ENCODE results near the gene ART4.

Gene ART4

DNA sequence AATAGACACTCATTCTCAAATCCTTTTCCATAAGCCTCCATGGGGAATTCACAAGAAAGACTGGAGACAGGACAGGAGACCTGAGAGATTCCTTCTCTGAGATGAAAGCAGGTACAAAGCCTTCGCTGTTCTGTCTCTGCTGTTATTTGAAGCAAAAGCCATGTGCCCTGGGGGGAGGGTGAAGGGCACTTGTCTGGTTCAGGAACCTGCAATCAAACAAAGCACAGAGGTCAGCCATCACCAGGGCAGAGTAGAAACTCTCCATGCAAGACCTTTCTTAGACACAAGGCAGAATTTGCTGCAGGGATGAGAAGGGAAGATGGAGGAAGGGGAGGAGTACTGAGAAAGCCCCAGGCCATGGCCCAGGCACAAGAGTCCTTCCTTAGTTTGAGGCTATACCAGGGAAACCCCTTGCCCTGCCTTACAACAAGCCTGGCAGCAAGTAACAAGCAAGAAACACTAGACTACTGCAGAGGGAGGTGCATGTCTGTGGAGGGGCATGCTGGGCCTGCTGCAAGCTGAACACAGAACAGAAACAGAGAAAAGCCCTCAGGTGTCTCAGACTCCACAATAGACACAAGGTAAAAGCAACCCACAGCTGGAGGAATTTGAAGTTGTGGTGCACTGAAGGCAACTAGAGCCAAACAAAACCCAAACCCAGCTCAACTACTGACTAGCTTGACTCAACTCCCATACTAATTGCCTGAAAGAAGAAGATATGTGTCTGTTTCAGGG is 7.8 kb upstream of the ART4 start:
- no peak for DNase-seq (ENCODE audit: low spot score)

DNA sequence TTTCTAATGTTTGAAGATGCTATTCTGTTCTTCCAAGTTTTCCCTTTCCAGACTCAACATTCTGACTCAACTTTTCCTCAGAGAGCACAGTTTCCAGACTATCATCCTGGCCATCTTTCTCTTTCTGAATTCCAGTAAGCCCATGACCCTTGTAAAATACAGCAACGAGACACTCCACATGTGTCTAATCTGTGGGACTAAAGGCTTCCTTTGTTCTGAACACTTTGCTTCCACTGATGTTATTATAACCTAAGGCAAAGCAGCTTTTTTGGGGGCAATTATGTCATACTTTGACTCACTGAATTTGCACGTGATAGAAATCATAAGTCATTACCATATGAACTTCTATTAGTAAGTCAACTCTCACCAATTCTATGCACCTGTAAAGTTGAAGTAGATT is 6.3 kb upstream of the ART4 start:
- DNase-seq (ENCODE audit: low spot score) = no peak

DNA sequence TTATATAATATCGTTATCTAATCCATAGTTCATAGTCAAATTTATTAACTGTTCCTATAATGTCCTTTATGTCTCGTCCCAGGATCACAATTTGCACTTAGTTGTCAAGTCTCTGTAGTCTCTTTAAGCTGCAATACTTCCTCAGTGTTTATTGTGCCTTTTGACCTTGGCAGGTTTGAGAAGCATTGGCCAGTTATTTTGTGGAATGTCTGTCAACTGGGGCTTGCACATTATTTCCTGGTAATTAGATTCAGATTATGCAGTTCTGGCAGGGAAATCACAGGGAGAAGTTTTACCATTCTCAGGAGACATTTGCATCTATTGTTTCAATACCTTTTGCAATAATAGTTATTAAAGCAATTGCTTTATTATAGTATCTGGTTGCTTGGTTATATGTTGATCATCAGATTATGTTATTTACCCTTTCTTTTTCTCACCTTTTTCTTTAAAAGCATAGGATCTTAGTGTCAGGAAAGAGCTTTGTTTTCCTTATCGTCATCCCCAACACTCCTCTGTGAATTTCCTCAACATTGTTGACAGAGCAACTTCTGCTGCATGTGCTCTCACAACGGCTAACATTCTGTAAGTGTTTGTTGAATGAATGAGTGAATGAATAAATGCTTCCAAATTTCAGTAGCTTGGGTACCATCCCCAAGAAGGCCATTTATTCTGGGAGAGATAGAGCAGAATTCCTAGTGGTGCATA is 3.7 kb upstream of the ART4 start:
- DNase-seq (ENCODE audit: low spot score) = peak; percentile 4

DNA sequence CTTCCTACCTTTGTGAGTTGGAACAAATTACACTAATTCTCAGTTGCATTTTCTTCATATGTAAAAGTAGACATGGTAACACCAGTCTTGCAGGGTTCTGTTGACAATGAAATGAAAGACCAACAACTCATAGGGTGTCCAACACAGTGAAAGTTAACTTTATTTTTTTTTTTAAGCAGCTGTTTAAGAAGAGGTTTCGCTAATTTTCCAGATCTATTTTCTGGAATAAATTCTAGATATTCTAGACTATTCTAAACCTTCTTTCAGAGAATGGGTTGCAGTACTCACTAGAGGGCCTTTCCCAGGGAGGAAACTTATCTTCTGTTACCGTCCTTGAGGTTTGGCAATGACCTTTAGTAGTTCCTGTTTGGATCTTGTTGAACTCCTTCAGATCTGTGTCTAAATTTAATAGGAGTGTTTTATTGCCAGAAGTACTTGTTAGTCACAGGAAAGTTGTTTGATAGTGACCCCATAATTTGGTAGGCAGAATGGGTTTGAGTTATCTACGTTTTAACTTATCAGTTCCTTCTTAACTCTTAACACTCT is 2.8 kb upstream of the ART4 start:
- DNase-seq (ENCODE audit: low spot score) = peak; percentile 33

DNA sequence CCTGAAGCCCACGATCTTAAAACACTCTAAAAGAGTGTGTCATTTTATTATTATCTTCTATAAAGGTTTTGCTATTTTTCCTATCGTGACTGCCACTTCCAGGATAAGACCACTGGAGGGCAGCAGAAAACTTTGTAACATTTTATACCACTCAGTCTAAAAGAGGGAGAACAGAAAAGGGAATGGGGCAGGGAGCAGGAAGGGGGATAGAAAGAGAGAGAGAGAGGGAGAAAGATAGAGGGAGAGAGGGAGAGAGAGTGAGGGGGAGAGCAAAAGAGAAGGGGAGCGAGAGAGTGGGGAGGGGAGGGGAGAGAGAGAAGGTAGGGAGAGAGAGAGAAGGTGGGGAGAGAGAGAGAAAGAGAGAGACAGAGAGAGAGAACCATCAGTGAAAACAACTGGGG is 2.0 kb upstream of the ART4 start:
- peak; percentile 89 for DNase-seq (ENCODE audit: low spot score)

DNA sequence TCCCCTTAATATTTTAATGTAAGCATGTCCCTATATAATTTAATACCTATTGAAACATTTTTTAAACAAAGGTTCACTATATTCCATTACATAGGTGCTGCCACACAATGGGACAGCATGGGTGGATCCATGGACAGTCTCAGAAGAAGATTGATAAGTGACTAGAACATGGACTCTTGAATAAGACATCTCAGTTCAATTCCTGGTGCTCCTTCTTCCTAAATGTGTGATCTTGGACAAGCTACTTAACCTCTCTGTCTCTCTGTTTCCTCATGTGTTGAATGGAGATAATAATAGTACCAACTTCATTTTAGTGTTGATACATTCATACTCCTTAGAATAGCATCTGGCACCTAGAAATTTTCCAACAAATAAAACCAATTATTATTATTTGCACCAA is 1.1 kb upstream of the ART4 start:
- DNase-seq (ENCODE audit: low spot score) = peak; percentile 63

DNA sequence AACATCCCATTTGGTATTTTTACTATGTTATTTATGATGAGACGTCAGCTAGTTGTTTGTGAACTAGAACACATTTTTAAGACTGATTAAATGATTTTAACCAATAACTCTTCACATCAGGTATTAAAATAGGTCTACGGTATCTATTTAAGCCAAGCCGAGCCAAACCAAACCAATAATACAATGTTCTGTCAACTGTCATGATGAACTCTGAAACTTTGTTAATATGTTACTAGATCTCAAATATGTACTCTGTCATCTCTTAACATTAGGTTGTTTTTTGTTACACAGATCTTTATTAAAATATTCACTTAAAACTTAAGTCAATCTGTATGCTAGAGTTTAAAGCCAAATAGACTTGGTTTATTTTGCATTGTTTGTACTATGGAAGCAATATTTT is 1.0 kb downstream of the ART4 start:
- DNase-seq (ENCODE audit: low spot score) = no peak

DNA sequence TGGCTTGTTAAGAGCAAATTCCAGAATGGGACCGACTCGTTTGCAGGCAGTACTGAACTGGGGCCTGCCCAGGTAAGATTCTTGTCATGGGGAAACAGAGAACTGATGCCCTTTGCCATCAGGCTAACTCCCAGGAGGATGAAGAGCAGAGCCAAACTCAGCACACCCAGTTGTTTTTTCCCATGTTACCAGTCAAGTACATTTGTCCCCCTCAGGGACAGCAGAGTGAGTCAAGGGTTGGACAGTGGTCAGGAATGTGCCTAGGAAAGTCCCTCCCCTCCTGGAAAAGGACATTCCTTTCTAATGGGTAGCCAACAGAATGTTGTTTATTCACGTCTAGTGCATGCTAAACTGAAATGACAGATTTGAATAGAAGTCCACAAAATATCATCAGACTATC is 1.6 kb downstream of the ART4 start:
- DNase-seq (ENCODE audit: low spot score) = peak; percentile 76

DNA sequence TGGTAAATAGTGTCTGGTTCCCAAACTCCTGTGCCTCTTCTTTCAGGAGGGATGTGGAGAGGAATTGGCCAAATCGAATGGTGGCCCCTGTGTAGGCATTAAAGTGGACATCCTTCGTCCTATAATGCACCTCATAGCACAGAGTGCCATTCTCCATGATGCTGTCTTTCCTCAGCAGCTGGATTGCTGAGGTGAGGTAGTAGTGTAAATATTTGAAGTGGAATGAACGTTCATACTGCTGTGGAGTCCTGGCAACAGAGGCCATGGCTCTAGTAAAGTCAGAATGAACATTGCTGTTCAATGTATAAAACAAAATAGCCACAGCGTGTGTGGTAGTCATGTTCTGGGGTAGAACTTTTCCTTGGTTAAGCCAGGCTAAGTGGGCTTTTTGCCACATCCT is 2.7 kb downstream of the ART4 start:
- peak; percentile 39 for DNase-seq (ENCODE audit: low spot score)

DNA sequence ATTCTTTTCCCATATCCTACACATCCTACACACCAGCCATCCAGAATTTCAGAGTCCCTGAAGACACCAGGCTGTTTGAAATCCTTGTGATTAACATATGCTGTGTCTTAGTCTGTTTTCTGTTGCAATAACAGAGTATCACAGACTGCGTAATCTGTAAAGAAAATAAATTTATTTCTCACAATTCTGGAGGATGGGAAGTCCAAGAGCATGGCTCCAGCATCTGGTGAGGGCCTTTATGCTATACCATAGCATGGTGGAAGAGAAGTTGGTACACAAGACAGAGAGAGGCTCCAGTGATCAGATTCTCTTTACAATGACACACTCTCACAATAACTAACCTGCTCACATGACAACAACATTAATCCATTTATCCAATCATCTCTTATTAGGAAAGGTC is 4.1 kb downstream of the ART4 start:
- DNase-seq (ENCODE audit: low spot score) = peak; percentile 30

DNA sequence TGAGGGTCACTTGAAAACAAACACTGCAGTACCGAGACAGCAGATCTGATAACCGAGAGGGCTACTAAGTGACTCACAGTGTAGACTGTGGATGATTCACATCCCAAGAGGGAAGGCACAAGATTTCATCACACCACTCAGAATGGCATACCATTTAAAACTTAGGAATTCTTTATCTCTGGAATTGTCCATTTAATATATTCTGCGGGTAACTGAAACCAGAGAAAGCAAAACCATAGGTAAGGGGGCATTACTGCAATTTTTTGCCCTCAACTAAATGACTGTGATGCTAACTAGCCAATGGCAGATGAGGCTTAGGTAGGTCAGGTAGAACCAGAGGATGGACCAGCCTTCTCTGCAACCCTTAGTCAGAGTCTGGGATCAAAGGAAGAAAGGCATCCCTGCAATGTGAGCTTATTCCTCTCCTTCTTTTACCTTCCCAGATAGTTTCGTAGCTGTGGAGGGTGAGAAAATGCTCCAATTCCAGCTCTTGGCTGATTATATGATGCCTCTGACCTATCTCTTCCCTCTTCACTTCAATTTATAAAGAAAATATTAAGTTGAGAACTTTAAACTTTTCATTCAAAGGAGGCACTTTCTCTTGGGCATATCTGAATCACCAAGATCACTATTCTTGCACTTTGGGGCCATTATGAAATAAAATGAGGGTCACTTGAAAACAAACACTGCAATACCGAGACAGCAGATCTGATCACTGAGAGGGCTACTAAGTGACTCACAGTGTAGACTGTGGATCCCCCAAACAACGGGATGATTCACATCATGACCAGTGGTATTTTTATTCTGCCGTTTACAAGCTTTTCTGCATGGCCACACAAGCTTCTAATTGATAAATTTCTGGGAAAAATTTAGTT is 6.8 kb downstream of the ART4 start:
- peak; percentile 73 for DNase-seq (ENCODE audit: low spot score)

DNA sequence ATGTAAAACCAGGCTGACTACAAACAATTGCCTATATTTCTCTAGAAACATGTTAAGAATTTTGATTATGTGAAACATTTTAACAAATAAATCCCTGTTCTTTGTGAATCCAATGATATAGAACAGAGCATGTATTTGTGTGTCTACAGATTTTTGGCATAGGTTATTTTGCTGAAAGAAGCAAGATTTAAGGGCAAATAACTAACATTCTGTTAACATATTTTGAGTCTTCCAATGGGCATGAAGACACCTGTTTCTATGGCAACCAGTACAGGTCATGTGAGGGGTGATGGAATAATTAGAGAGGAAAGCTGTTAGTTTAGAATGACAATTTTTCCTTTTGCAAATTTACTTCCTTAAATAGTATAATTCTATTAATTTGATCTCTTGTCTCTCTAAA is 8.8 kb downstream of the ART4 start:
- DNase-seq (ENCODE audit: low spot score) = peak; percentile 43

DNA sequence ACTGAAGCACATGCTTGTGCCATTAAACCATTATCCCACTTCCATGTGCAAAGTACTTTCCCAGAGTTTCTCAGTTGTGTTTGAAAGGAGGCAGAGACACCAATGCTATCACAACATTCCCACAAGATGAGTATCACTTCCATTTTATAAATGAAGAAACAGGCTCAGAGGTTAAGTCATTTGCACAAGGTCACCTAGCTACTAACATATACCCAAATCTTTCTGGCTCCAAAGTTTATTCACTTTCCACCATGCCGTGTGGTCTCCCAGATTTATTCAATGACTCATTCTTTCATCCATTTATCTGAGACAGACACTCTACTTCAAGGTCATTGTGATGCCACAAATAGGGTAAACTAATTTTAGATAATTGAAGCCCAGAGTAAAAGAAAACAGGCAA is 9.4 kb downstream of the ART4 start:
- peak; percentile 45 for DNase-seq (ENCODE audit: low spot score)

DNA sequence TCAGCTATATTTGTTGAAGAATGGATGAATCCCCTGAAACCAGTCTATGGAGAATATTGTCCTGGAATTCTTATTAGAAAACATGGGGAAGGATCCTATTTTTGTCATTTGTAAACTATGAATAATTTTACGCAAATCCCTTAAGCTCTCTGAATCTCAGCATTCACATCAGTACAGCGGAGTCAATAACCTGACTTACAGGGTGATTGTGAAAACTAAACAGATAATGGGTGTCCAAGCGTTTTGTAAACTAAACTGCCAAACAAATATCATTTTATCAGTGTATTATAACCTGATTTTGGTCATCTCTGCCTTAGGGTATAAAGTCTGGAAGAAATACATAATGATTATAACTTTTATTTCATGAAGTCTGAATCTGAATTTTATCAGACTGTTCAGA is 10.0 kb downstream of the ART4 start:
- no peak for DNase-seq (ENCODE audit: low spot score)

DNA sequence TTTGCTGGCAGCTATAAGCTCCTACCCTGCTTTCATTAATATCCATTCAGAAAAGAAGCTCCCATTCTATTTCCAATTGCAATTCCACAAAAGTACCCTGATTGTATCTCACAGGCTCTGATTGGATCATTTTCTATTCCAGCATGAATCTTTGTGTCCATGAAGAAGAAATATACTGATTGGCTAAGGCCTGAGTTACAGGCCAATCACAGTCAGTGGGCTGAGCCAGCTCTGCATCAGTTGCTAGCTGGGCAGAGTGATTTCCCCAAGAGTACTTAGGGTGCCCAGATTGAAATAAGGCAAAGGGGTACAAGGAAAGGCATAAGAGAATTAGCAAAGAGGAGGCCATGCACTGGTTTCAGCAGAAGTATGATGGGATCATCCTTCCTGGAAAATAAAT is 14.4 kb downstream of the ART4 start:
- DNase-seq (ENCODE audit: low spot score) = no peak

DNA sequence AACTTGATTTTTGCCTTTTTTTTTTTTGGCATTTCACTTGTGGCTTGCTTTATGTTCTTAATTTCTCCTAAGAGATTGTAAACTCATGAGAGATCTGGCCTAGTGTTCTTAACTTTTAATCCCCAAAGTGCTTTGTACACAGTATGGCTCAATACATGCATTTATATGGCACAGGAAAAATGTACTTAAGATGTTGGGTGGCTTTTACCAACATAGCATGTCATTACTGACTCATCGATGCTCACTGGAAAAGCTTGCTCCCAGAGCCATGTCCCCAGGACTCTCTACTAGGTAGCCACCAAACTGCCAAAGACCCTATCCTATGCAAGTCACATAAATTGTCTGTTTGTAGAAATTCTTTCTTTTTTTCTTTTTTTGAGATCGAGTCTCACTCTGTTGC is 16.3 kb downstream of the ART4 start:
- no peak for DNase-seq (ENCODE audit: low spot score)

DNA sequence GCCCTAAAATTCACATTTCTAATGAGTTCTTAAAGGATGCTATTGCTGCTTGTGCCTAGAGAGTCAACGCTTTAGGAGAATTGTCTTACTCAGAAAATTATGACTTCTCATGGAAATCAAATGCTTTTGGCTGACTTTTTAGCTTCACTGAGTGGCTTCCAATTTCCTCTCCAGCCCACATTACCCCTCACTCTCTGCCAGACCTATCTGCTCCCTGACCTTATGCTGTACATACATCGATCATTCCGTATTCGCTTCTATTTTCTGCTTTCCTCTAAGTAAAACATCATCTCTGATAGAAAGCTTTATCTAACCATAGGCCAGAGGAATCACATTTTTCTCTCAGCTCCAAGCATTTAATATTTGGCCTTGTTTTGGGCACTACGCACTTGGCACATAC is 16.8 kb downstream of the ART4 start:
- no peak for DNase-seq (ENCODE audit: low spot score)

DNA sequence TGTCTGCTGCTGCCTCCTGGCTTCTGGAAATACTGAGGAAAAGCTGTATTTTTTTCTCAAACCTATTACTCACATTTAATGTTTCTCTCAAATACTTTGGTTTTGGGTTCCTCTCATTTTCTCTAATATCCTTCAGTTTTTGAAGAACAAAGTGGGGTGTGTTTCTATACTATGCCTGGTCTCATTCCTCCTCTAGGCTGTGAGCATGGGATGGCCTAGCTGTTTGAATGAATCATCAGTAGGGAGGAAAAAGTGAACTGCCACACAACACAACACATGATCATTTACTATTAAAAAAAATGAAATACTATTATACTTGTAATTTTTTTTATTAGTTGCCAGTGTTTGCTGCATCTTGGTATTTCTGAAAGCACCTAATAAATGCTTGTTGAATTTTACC is 18.1 kb downstream of the ART4 start:
- no peak for DNase-seq (ENCODE audit: low spot score)

DNA sequence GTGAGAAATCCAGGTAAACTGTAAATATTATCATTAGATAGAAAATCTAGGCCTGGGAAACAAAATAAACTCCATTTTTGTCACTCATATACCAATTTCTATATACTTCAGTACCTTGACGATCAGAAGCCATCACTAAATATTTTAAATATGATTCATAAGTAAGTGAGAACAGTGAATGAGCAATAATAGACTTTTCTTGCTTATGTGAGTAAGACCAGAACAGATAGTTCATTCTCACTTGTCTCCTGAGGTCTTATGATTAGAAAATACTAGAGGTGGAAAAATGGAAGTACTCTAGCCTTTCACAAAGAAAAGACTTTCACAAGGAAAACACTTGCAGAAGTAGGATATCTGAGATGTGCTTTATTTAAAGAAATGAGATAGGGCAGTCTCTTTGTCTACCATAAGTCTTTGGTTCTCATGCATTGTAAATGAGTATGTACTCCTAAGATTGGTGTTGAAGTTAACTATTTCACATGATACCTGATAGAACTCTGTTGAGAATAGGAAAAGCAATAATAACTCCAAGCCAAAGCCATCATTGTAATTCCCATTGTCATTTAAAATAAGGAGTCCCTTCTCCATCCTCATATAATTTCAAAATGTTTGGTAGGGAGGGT is 19.2 kb downstream of the ART4 start:
- no peak for DNase-seq (ENCODE audit: low spot score)

DNA sequence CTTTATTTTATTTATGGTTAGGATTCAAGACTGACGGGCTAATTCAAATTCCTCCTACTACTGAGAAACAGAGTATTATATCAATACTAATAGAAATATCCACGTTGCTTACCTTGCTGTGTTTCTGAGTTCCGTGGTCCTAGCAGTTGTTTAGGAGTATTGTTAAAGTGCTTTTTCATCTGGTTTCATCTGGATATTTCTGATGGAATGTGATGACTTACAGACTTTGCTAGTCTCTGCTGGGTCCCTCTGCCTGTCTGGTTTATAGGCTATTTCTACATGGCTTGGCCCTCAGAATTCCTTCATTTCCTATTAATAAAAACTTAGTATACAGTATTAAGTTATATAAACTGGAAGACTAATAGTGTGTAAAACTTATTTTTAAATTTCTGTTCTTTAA is 29.3 kb downstream of the ART4 start, which contains the start of gene SMCO3:
SMCO3 (minus strand) TSS at position 169 of the 400 bp plus-strand sequence. CDS start 7,502 bp downstream, outside the sequence.
- no peak for DNase-seq (ENCODE audit: low spot score)

DNA sequence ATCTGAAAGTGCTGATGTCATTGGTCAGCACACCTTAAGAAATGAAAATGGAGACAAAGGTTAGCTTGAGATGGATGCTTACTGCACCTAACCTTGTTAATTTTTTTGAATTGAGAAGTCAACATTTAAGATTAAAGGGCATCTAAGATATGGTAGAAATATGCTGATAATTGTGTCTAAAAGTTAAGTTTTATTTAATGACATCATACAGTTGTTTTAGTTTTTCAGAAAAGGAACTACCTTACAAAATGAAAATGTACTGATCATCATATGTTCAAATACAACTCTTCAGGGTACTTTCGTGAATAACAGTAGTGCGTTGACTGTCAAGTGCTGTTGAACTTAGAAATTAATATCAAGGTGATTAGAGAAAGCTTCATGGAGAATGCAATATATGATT is 31.8 kb downstream of the ART4 start:
- no peak for DNase-seq (ENCODE audit: low spot score)

DNA sequence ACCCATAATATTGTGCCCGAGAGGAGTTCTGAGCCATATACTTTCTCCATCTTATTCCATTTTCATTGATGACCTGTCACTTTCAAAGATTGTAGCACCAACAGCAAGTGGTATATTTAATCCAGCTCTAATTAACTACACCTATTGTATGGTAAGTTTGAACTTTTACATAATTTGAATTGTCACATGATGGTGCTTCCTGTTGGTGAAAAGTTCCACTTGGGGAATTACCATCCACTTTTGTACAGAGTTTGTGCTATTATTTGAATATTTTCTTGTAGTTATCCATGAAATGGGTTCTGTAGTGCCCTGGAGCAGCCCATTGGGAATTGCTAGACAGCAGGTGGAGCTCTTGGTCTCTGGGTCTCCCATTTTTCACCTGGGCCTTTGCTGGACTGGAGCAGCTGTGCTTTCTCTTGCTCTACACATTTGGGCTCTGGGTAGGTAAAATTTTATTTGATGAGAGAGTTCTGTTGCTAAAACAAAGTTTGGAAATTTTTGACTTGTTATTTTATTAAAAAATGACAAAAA is 32.3 kb downstream of the ART4 start:
- peak; percentile 79 for DNase-seq (ENCODE audit: low spot score)
